Astrocyte (in vitro differentiated cells and primary cell): Measurements from ENCODE around the gene APMAP. TPM values are rescaled to one million over a fixed set of nuclear protein-coding genes. Genes with fewer than 3 reads are reported as not detected.
"Not testable (repeated sequence)": the region's sequence is repeated elsewhere in the genome, so short reads cannot be mapped to it uniquely, and the experiment has no call there.

Experiments used
- DNase-seq: peaks from one replicate; pipeline ENCODE4 v3.0.0-alpha.2; 2010; ENCODE audit warnings: low read depth
- FAIRE-seq: peaks from 2 replicates; lab custom pipeline; 2011; peaks lifted over from hg19 to GRCh38; lab: Jason Lieb, UNC
- H2AFZ ChIP-seq: 2 replicates; pipeline ENCODE4 v1.6.0; 2012; ENCODE audit warnings: low read depth, low read length, inconsistent platforms
- H3K27ac ChIP-seq: 2 replicates; pipeline ENCODE4 v1.5.1; 2011; ENCODE audit warnings: low read depth, low read length, inconsistent platforms
- H3K27me3 ChIP-seq: 2 replicates; pipeline ENCODE4 v1.6.0; 2011; ENCODE audit warnings: low read length, inconsistent platforms; ENCODE audit not compliant: insufficient read depth
- H3K36me3 ChIP-seq: 2 replicates; pipeline ENCODE4 v1.5.1; 2011; ENCODE audit warnings: low read length, inconsistent platforms; ENCODE audit not compliant: insufficient read depth
- H3K4me1 ChIP-seq: 2 replicates; pipeline ENCODE4 v1.5.1; 2011; ENCODE audit warnings: low read length, inconsistent platforms; ENCODE audit not compliant: insufficient read depth
- H3K4me2 ChIP-seq: 2 replicates; pipeline ENCODE4 v1.6.0; 2012; ENCODE audit warnings: low read length, inconsistent platforms
- H3K4me3 ChIP-seq: 2 replicates; pipeline ENCODE4 v1.5.1; 2011; ENCODE audit warnings: low read depth, mild to moderate bottlenecking, low read length, inconsistent platforms; ENCODE audit not compliant: insufficient read depth
- H3K79me2 ChIP-seq: 2 replicates; pipeline ENCODE4 v1.6.0; 2012; ENCODE audit warnings: mild to moderate bottlenecking, low read length, inconsistent platforms; ENCODE audit not compliant: insufficient read depth
- H3K9ac ChIP-seq: 2 replicates; pipeline ENCODE4 v1.6.0; 2012; ENCODE audit warnings: mild to moderate bottlenecking, low read length, inconsistent platforms
- H3K9me3 ChIP-seq: 2 replicates; pipeline ENCODE4 v1.5.1; 2012; ENCODE audit warnings: low read depth, mild to moderate bottlenecking, low read length, inconsistent platforms; ENCODE audit not compliant: insufficient read depth
- H4K20me1 ChIP-seq: 2 replicates; pipeline ENCODE4 v1.6.0; 2012; ENCODE audit warnings: low read length, inconsistent platforms; ENCODE audit not compliant: insufficient read depth
- H3K27ac Mint-ChIP-seq: one replicate; pipeline ENCODE4 v1.8.0; 2021; ENCODE audit warnings: mild to moderate bottlenecking, mixed read lengths; ENCODE audit not compliant: unreplicated experiment
- H3K27me3 Mint-ChIP-seq: one replicate; pipeline ENCODE4 v1.8.0; 2021; ENCODE audit warnings: low read depth, mixed read lengths; ENCODE audit not compliant: unreplicated experiment
- H3K36me3 Mint-ChIP-seq: one replicate; pipeline ENCODE4 v1.8.0; 2021; ENCODE audit warnings: low read depth, mixed read lengths; ENCODE audit not compliant: unreplicated experiment
- H3K4me1 Mint-ChIP-seq: one replicate; pipeline ENCODE4 v1.8.0; 2021; ENCODE audit warnings: low read depth, mixed read lengths; ENCODE audit not compliant: unreplicated experiment
- H3K4me3 Mint-ChIP-seq: one replicate; pipeline ENCODE4 v1.8.0; 2021; ENCODE audit warnings: mild to moderate bottlenecking, moderate library complexity, mixed read lengths; ENCODE audit not compliant: unreplicated experiment
- H3K9me3 Mint-ChIP-seq: one replicate; pipeline ENCODE4 v1.8.0; 2021; ENCODE audit warnings: mild to moderate bottlenecking, mixed read lengths; ENCODE audit not compliant: unreplicated experiment
- CTCF ChIP-seq: IDR thresholded peaks from 2 replicates; pipeline ENCODE4 v1.5.1; 2011; ENCODE audit warnings: low read depth, mild to moderate bottlenecking, inconsistent platforms, low read length, moderate library complexity; ENCODE audit not compliant: insufficient read depth
- EZH2 ChIP-seq: IDR thresholded peaks from 2 replicates; pipeline ENCODE4 v1.6.1; 2012; ENCODE audit warnings: mild to moderate bottlenecking, low read length, inconsistent platforms; ENCODE audit not compliant: insufficient read depth
- total RNA-seq: library from RNA; stranded (reverse); gene quantifications from 2 replicates; pipeline ENCODE4 v1.2.1, GENCODE V29; 2021

The APMAP gene
- total RNA-seq, 1 donor from 2014 or later: 110 TPM

DNA sequence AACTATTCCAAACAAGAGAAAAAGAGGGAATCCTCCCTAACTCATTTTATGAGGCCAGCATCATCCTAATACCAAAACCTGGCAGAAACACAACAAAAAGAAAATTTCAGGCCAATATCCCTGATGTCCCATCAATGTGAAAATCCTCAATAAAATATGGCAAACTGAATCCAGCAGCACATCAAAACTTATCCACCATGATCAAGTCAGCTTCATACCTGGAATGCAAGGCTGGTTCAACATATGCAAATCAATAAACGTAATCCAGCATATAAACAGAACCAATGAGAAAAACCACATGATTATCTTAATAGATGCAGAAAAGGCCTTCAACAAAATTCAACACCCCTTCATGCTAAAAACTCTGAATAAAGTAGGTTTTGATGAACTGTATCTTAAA lies 46.2 kb downstream of the APMAP start:
- not testable (repeated sequence) for H2AFZ ChIP-seq, H3K4me1 ChIP-seq, FAIRE-seq, H3K4me3 ChIP-seq, H3K27me3 ChIP-seq, H3K4me2 ChIP-seq, H3K27ac Mint-ChIP-seq, H3K4me1 Mint-ChIP-seq, H3K4me3 Mint-ChIP-seq, H3K9ac ChIP-seq, H3K36me3 ChIP-seq, H4K20me1 ChIP-seq, H3K27ac ChIP-seq, DNase-seq, H3K79me2 ChIP-seq, H3K9me3 ChIP-seq, H3K36me3 Mint-ChIP-seq
- peaks cover 28% of the 10 kb centered on the region for H3K9me3 Mint-ChIP-seq
- H3K27me3 Mint-ChIP-seq: peaks cover 23% of the 10 kb centered on the region

DNA sequence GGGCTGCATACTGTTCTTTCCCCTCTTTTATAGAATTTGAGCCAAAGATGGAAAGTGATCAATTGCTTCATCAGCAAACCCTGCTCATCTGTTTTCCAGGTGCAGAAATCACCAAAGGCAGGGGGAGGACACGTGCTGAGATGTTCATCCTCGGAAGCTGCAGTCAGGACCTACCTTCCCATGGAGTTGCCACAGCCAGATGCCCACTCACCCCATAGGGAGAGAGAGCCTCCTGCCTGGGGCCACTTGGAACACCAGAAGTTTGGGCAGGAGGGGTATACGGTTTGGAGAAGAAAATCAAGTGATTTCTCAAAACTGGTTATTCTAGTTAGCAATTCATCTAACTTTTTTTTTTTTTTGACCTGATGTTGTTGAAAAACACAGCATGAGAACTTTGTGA lies 48.8 kb downstream of the APMAP start:
- H3K4me3 Mint-ChIP-seq: no peak overlapping the region
- no peak overlapping the region for H3K9ac ChIP-seq
- H3K27ac Mint-ChIP-seq: no peak overlapping the region
- DNase-seq (no peak), FAIRE-seq (no peak)
- H3K27me3 ChIP-seq: no peaks in the 10 kb centered on the region
- peaks cover 34% of the 10 kb centered on the region for H3K9me3 Mint-ChIP-seq
- peaks cover 2% of the 10 kb centered on the region for H3K36me3 Mint-ChIP-seq
- peaks cover 18% of the 10 kb centered on the region for H3K27me3 Mint-ChIP-seq
- H3K27ac ChIP-seq: no peak overlapping the region
- no peaks in the 10 kb centered on the region for H3K4me1 ChIP-seq
- no peak overlapping the region for H3K4me2 ChIP-seq
- no peaks in the 10 kb centered on the region for H3K9me3 ChIP-seq
- TF ChIP-seq EZH2 (no peak), CTCF (no peak)
- no peaks in the 10 kb centered on the region for H3K4me1 Mint-ChIP-seq
- no peak overlapping the region for H3K4me3 ChIP-seq
- H3K36me3 ChIP-seq: no peaks in the 10 kb centered on the region
- no peaks in the 10 kb centered on the region for H4K20me1 ChIP-seq
- no peak overlapping the region for H2AFZ ChIP-seq
- no peaks in the 10 kb centered on the region for H3K79me2 ChIP-seq

- TF ChIP-seq EZH2 (no peak), CTCF (no peak)
- Histone ChIP-seq H3K36me3 (no peaks in the 10 kb centered on the region), H3K27me3 (no peaks in the 10 kb centered on the region), H4K20me1 (no peaks in the 10 kb centered on the region), H2AFZ (no peak overlapping the region), H3K27ac (no peak overlapping the region), H3K79me2 (no peaks in the 10 kb centered on the region), H3K4me3 (no peak overlapping the region), H3K9me3 (no peaks in the 10 kb centered on the region), H3K9ac (no peak overlapping the region), H3K4me1 (no peaks in the 10 kb centered on the region), H3K4me2 (no peak overlapping the region)
- Mint-ChIP-seq H3K4me1 (no peaks in the 10 kb centered on the region), H3K27ac (no peak overlapping the region), H3K27me3 (peaks cover 18% of the 10 kb centered on the region), H3K9me3 (peaks cover 30% of the 10 kb centered on the region), H3K4me3 (no peak overlapping the region), H3K36me3 (peaks cover 2% of the 10 kb centered on the region)
- no peak for DNase-seq
- FAIRE-seq: no peak
These were observed 49.4 kb downstream of the APMAP start for GRCh38 chr20:24943196-24943595.
